ENCODE measurements around the gene BBS9. TPM values are rescaled to one million over a fixed set of nuclear protein-coding genes. Genes with fewer than 3 reads are reported as not detected.
"Not testable (repeated sequence)": the region's sequence is repeated elsewhere in the genome, so short reads cannot be mapped to it uniquely, and the experiment has no call there.

The BBS9 gene
- total RNA-seq, 2 experiments from 2014 or later = 8.9 to 10.1 TPM

GRCh38 chr7:33459340-33459751 is 330.0 kb downstream of the BBS9 start:
- H3K4me1 Mint-ChIP-seq = no peaks in the 10 kb centered on the region
- no peak overlapping the region for H3K4me3 Mint-ChIP-seq
- POLR2A ChIA-PET = no interaction called here
- no peaks in the 10 kb centered on the region for H3K27me3 Mint-ChIP-seq
- no peaks in the 10 kb centered on the region for H3K36me3 Mint-ChIP-seq (ENCODE audit: low read depth)
- H3K27ac Mint-ChIP-seq = no peak overlapping the region
- CTCF ChIA-PET = no interaction called here
- no peaks in the 10 kb centered on the region for H3K9me3 Mint-ChIP-seq
- DNase-seq = no peak

- Mint-ChIP-seq H3K27me3 (no peaks in the 10 kb centered on the region), H3K9me3 (no peaks in the 10 kb centered on the region), H3K27ac (no peak overlapping the region), H3K4me1 (no peaks in the 10 kb centered on the region), H3K36me3 (ENCODE audit: low read depth) (no peaks in the 10 kb centered on the region), H3K4me3 (no peak overlapping the region)
- ChIA-PET POLR2A (no interaction called here), CTCF (no interaction called here)
- DNase-seq = no peak
These were observed 333.8 kb downstream of the BBS9 start for GRCh38 chr7:33463131-33463530.

- H3K9me3 Mint-ChIP-seq = no peaks in the 10 kb centered on the region
- ChIA-PET CTCF (interaction anchor here (0.7 kb wide), 1 partner anchor 34 kb away, joined by 3 read pairs; no protein-coding TSS in a partner anchor), POLR2A (no interaction called here)
- no peak overlapping the region for H3K27ac Mint-ChIP-seq
- H3K36me3 Mint-ChIP-seq (ENCODE audit: low read depth) = no peaks in the 10 kb centered on the region
- no peak overlapping the region for H3K4me3 Mint-ChIP-seq
- no peak for DNase-seq
- H3K27me3 Mint-ChIP-seq = no peaks in the 10 kb centered on the region
- H3K4me1 Mint-ChIP-seq = no peaks in the 10 kb centered on the region
These were observed 336.8 kb downstream of the BBS9 start for GRCh38 chr7:33466203-33466602.

- no peaks in the 10 kb centered on the region for H3K27me3 Mint-ChIP-seq
- no peak for DNase-seq
- H3K36me3 Mint-ChIP-seq (ENCODE audit: low read depth) = no peaks in the 10 kb centered on the region
- POLR2A ChIA-PET = no interaction called here
- no peaks in the 10 kb centered on the region for H3K9me3 Mint-ChIP-seq
- CTCF ChIA-PET = no interaction called here
- no peak overlapping the region for H3K27ac Mint-ChIP-seq
- H3K4me1 Mint-ChIP-seq = no peaks in the 10 kb centered on the region
- no peak overlapping the region for H3K4me3 Mint-ChIP-seq
These were observed 342.4 kb downstream of the BBS9 start for GRCh38 chr7:33471636-33472242.

- POLR2A ChIA-PET = no interaction called here
- Mint-ChIP-seq H3K27ac (no peak overlapping the region), H3K9me3 (no peaks in the 10 kb centered on the region), H3K4me1 (no peaks in the 10 kb centered on the region), H3K27me3 (no peaks in the 10 kb centered on the region), H3K36me3 (ENCODE audit: low read depth) (no peaks in the 10 kb centered on the region), H3K4me3 (no peak overlapping the region)
- no peak for DNase-seq
- CTCF ChIA-PET = no interaction called here
These were observed 343.1 kb downstream of the BBS9 start for GRCh38 chr7:33472348-33473025.

- DNase-seq = no peak
- no peaks in the 10 kb centered on the region for H3K27me3 Mint-ChIP-seq
- no peak overlapping the region for H3K27ac Mint-ChIP-seq
- no peaks in the 10 kb centered on the region for H3K4me1 Mint-ChIP-seq
- H3K4me3 Mint-ChIP-seq = no peak overlapping the region
- POLR2A ChIA-PET = no interaction called here
- H3K36me3 Mint-ChIP-seq (ENCODE audit: low read depth) = no peaks in the 10 kb centered on the region
- CTCF ChIA-PET = no interaction called here
- H3K9me3 Mint-ChIP-seq = peaks cover 3% of the 10 kb centered on the region
These were observed 348.5 kb downstream of the BBS9 start for GRCh38 chr7:33477719-33478480.

- H3K27ac Mint-ChIP-seq; H3K4me3 Mint-ChIP-seq; POLR2A ChIA-PET; H3K4me1 Mint-ChIP-seq; CTCF ChIA-PET; H3K36me3 Mint-ChIP-seq (ENCODE audit: low read depth); DNase-seq; H3K9me3 Mint-ChIP-seq; H3K27me3 Mint-ChIP-seq: not testable (repeated sequence)
These were observed 355.1 kb downstream of the BBS9 start for GRCh38 chr7:33484476-33484875.

GRCh38 chr7:33485747-33486493 is 356.6 kb downstream of the BBS9 start:
- no peaks in the 10 kb centered on the region for H3K4me1 Mint-ChIP-seq
- H3K36me3 Mint-ChIP-seq (ENCODE audit: low read depth) = no peaks in the 10 kb centered on the region
- CTCF ChIA-PET = interaction anchor here (0.6 to 0.7 kb wide), 2 partner anchors 16 to 75 kb away, joined by 4 read pairs; no protein-coding TSS in a partner anchor
- no peak for DNase-seq
- H3K4me3 Mint-ChIP-seq = no peak overlapping the region
- no peaks in the 10 kb centered on the region for H3K9me3 Mint-ChIP-seq
- no peak overlapping the region for H3K27ac Mint-ChIP-seq
- POLR2A ChIA-PET = no interaction called here
- no peaks in the 10 kb centered on the region for H3K27me3 Mint-ChIP-seq

- no peak for DNase-seq
- POLR2A ChIA-PET = no interaction called here
- no peaks in the 10 kb centered on the region for H3K9me3 Mint-ChIP-seq
- CTCF ChIA-PET = interaction anchor here (0.6 kb wide), 1 partner anchor 76 kb away, joined by 4 read pairs; no protein-coding TSS in a partner anchor
- H3K27ac Mint-ChIP-seq = no peak overlapping the region
- no peaks in the 10 kb centered on the region for H3K4me1 Mint-ChIP-seq
- no peaks in the 10 kb centered on the region for H3K36me3 Mint-ChIP-seq (ENCODE audit: low read depth)
- no peak overlapping the region for H3K4me3 Mint-ChIP-seq
- H3K27me3 Mint-ChIP-seq = no peaks in the 10 kb centered on the region
These were observed 357.3 kb downstream of the BBS9 start for GRCh38 chr7:33486633-33487032.

- POLR2A ChIA-PET = no interaction called here
- H3K27ac Mint-ChIP-seq = no peak overlapping the region
- H3K4me1 Mint-ChIP-seq = no peaks in the 10 kb centered on the region
- no peaks in the 10 kb centered on the region for H3K36me3 Mint-ChIP-seq (ENCODE audit: low read depth)
- H3K9me3 Mint-ChIP-seq = no peaks in the 10 kb centered on the region
- no peak overlapping the region for H3K4me3 Mint-ChIP-seq
- no peak for DNase-seq
- CTCF ChIA-PET = no interaction called here
- no peaks in the 10 kb centered on the region for H3K27me3 Mint-ChIP-seq
These were observed 358.8 kb downstream of the BBS9 start for GRCh38 chr7:33487998-33488682.

GRCh38 chr7:33494474-33494873 is 365.1 kb downstream of the BBS9 start:
- DNase-seq = no peak
- no peaks in the 10 kb centered on the region for H3K27me3 Mint-ChIP-seq
- ChIA-PET CTCF (no interaction called here), POLR2A (no interaction called here)
- no peak overlapping the region for H3K27ac Mint-ChIP-seq
- H3K9me3 Mint-ChIP-seq = no peaks in the 10 kb centered on the region
- H3K36me3 Mint-ChIP-seq (ENCODE audit: low read depth) = no peaks in the 10 kb centered on the region
- H3K4me3 Mint-ChIP-seq = no peak overlapping the region
- no peaks in the 10 kb centered on the region for H3K4me1 Mint-ChIP-seq

- Mint-ChIP-seq H3K36me3 (ENCODE audit: low read depth) (no peaks in the 10 kb centered on the region), H3K4me1 (no peaks in the 10 kb centered on the region), H3K4me3 (no peak overlapping the region), H3K27me3 (no peaks in the 10 kb centered on the region), H3K9me3 (no peaks in the 10 kb centered on the region), H3K27ac (no peak overlapping the region)
- ChIA-PET CTCF (no interaction called here), POLR2A (no interaction called here)
- DNase-seq = no peak
These were observed 365.8 kb downstream of the BBS9 start for GRCh38 chr7:33495207-33495606.

- CTCF ChIA-PET = no interaction called here
- DNase-seq = no peak
- POLR2A ChIA-PET = no interaction called here
- Mint-ChIP-seq H3K36me3 (ENCODE audit: low read depth) (no peaks in the 10 kb centered on the region), H3K27me3 (no peaks in the 10 kb centered on the region), H3K4me1 (no peaks in the 10 kb centered on the region), H3K9me3 (no peaks in the 10 kb centered on the region), H3K27ac (no peak overlapping the region), H3K4me3 (no peak overlapping the region)
These were observed 367.7 kb downstream of the BBS9 start for GRCh38 chr7:33497051-33497450.

Data from activated CD4-positive, alpha-beta T cell treated with anti-CD3 and anti-CD28 coated beads, Interleukin-2, amount 10 ng/mL, durations not matched to agents 7 days and 5 days (primary cell).